ENCODE measurements around the gene ZFP62. TPM values are rescaled to one million over a fixed set of nuclear protein-coding genes. Genes with fewer than 3 reads are reported as not detected.
"Not testable (repeated sequence)": the region's sequence is repeated elsewhere in the genome, so short reads cannot be mapped to it uniquely, and the experiment has no call there.

The ZFP62 gene
- 10 to 100 TPM; 67.6 to 70.6 (median 69.2) TPM for polyA plus RNA-seq (ENCODE audit: insufficient read length in 3 of 3)

- DNase-seq (ENCODE audit: low read depth in 3 of 3, low spot score in 2 of 3) = peak in 2 of 3 donors; percentile 80 to 85
Observed at GRCh38 chr5:180860887-180861822, at the start of gene ZFP62. ZFP62 (minus strand) TSS chr5:180861276; CDS start chr5:180861219, 57 bp downstream.

- DNase-seq (ENCODE audit: low read depth in 3 of 3, low spot score in 2 of 3) = peak in 1 of 3 donors; percentile 5
Observed at GRCh38 chr5:180910735-180911134, 49.7 kb upstream of the ZFP62 start.

- no peak for DNase-seq (ENCODE audit: low read depth in 3 of 3, low spot score in 2 of 3)
Observed at GRCh38 chr5:180910182-180910581, 49.1 kb upstream of the ZFP62 start.

GRCh38 chr5:180909782-180910181, 48.7 kb upstream of the ZFP62 start:
- DNase-seq (ENCODE audit: low read depth in 3 of 3, low spot score in 2 of 3) = no peak

- no peak for DNase-seq (ENCODE audit: low read depth in 3 of 3, low spot score in 2 of 3)
Observed at GRCh38 chr5:180908998-180909731, 48.1 kb upstream of the ZFP62 start.

GRCh38 chr5:180908400-180908799, 47.3 kb upstream of the ZFP62 start:
- DNase-seq (ENCODE audit: low read depth in 3 of 3, low spot score in 2 of 3) = no peak

- DNase-seq (ENCODE audit: low read depth in 3 of 3, low spot score in 2 of 3) = no peak
Observed at GRCh38 chr5:180901319-180902009, 40.4 kb upstream of the ZFP62 start.

- DNase-seq (ENCODE audit: low read depth in 3 of 3, low spot score in 2 of 3) = no peak
Observed at GRCh38 chr5:180900178-180900577, 39.1 kb upstream of the ZFP62 start.

- no peak for DNase-seq (ENCODE audit: low read depth in 3 of 3, low spot score in 2 of 3)
Observed at GRCh38 chr5:180898621-180899246, 37.7 kb upstream of the ZFP62 start, which contains the start of gene BTNL8. BTNL8 (plus strand) TSS chr5:180899159; CDS start chr5:180899311, 152 bp downstream.

GRCh38 chr5:180895330-180895729, 34.3 kb upstream of the ZFP62 start:
- not testable (repeated sequence) for DNase-seq (ENCODE audit: low read depth in 3 of 3, low spot score in 2 of 3)

- no peak for DNase-seq (ENCODE audit: low read depth in 3 of 3, low spot score in 2 of 3)
Observed at GRCh38 chr5:180889381-180889780, 28.3 kb upstream of the ZFP62 start.

- DNase-seq (ENCODE audit: low read depth in 3 of 3, low spot score in 2 of 3) = not testable (repeated sequence)
Observed at GRCh38 chr5:180885845-180886529, 24.9 kb upstream of the ZFP62 start.

GRCh38 chr5:180875860-180876426, 14.9 kb upstream of the ZFP62 start:
- DNase-seq (ENCODE audit: low read depth in 3 of 3, low spot score in 2 of 3) = no peak

- DNase-seq (ENCODE audit: low read depth in 3 of 3, low spot score in 2 of 3) = no peak
Observed at GRCh38 chr5:180874804-180875582, 13.9 kb upstream of the ZFP62 start.

- no peak for DNase-seq (ENCODE audit: low read depth in 3 of 3, low spot score in 2 of 3)
Observed at GRCh38 chr5:180873615-180874520, 12.8 kb upstream of the ZFP62 start.

- DNase-seq (ENCODE audit: low read depth in 3 of 3, low spot score in 2 of 3) = no peak
Observed at GRCh38 chr5:180872419-180872818, 11.3 kb upstream of the ZFP62 start.

- DNase-seq (ENCODE audit: low read depth in 3 of 3, low spot score in 2 of 3) = no peak
Observed at GRCh38 chr5:180870276-180871068, 9.4 kb upstream of the ZFP62 start.

Measured in right renal cortex interstitium (tissue), 3 donors.